Osteocyte (in vitro differentiated cells): ENCODE data around the gene MGLL. TPM values are rescaled to one million over a fixed set of nuclear protein-coding genes. Genes with fewer than 3 reads are reported as not detected.

Source experiments
- DNase-seq: peaks from one replicate; pipeline ENCODE4 v3.0.0; 2021; ENCODE audit warnings: mixed read lengths; ENCODE audit not compliant: unreplicated experiment; ENCODE audit errors: extremely low spot score
- H3K27ac Mint-ChIP-seq: one replicate; pipeline ENCODE4 v1.8.0; 2021; ENCODE audit warnings: mild to moderate bottlenecking, mixed read lengths; ENCODE audit not compliant: unreplicated experiment
- H3K27me3 Mint-ChIP-seq: one replicate; pipeline ENCODE4 v1.8.0; 2021; ENCODE audit warnings: mixed read lengths; ENCODE audit not compliant: unreplicated experiment
- H3K36me3 Mint-ChIP-seq: one replicate; pipeline ENCODE4 v1.8.0; 2021; ENCODE audit warnings: mixed read lengths; ENCODE audit not compliant: unreplicated experiment
- H3K4me1 Mint-ChIP-seq: one replicate; pipeline ENCODE4 v1.8.0; 2021; ENCODE audit warnings: mixed read lengths; ENCODE audit not compliant: unreplicated experiment
- H3K4me3 Mint-ChIP-seq: one replicate; pipeline ENCODE4 v1.8.0; 2021; ENCODE audit warnings: mild to moderate bottlenecking, moderate library complexity, mixed read lengths; ENCODE audit not compliant: unreplicated experiment
- H3K9me3 Mint-ChIP-seq: one replicate; pipeline ENCODE4 v1.8.0; 2021; ENCODE audit warnings: mixed read lengths; ENCODE audit not compliant: unreplicated experiment
- total RNA-seq: library from RNA; stranded (reverse); gene quantifications from 2 replicates; pipeline ENCODE4 v1.2.1, GENCODE V29; 2021
- TF ChIP-seq, protein P1 (sequence below): fragments of 200-600 bp; sonication (generic); IDR thresholded peaks from 2 replicates; pipeline ENCODE4 v1.5.0; 2021; ENCODE audit warnings: antibody characterized with exemption, mild to moderate bottlenecking, moderate library complexity

The MGLL gene
- total RNA-seq, 1 donor from 2014 or later = 112 TPM

GRCh38 chr3:127697551-127698240 lies 124.6 kb downstream of the MGLL start:
- Mint-ChIP-seq H3K4me1 (peaks cover 72% of the 10 kb centered on the region), H3K27me3 (no peaks in the 10 kb centered on the region), H3K36me3 (peaks cover 22% of the 10 kb centered on the region), H3K27ac (peak overlapping the region; percentile 93), H3K9me3 (no peaks in the 10 kb centered on the region), H3K4me3 (no peak overlapping the region)
- peak; percentile 90 for DNase-seq
- TF ChIP-seq, protein P1, sequence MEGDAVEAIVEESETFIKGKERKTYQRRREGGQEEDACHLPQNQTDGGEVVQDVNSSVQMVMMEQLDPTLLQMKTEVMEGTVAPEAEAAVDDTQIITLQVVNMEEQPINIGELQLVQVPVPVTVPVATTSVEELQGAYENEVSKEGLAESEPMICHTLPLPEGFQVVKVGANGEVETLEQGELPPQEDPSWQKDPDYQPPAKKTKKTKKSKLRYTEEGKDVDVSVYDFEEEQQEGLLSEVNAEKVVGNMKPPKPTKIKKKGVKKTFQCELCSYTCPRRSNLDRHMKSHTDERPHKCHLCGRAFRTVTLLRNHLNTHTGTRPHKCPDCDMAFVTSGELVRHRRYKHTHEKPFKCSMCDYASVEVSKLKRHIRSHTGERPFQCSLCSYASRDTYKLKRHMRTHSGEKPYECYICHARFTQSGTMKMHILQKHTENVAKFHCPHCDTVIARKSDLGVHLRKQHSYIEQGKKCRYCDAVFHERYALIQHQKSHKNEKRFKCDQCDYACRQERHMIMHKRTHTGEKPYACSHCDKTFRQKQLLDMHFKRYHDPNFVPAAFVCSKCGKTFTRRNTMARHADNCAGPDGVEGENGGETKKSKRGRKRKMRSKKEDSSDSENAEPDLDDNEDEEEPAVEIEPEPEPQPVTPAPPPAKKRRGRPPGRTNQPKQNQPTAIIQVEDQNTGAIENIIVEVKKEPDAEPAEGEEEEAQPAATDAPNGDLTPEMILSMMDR = no peak

GRCh38 chr3:127694467-127695215 lies 127.7 kb downstream of the MGLL start:
- no peaks in the 10 kb centered on the region for H3K9me3 Mint-ChIP-seq
- H3K27me3 Mint-ChIP-seq = no peaks in the 10 kb centered on the region
- TF ChIP-seq, protein P1 = peak; percentile 47
- no peak overlapping the region for H3K4me3 Mint-ChIP-seq
- H3K4me1 Mint-ChIP-seq = peaks cover 55% of the 10 kb centered on the region
- peaks cover 21% of the 10 kb centered on the region for H3K36me3 Mint-ChIP-seq
- no peak for DNase-seq
- H3K27ac Mint-ChIP-seq = peak overlapping the region; percentile 59

GRCh38 chr3:127693336-127693843 lies 128.9 kb downstream of the MGLL start:
- H3K27me3 Mint-ChIP-seq = no peaks in the 10 kb centered on the region
- H3K27ac Mint-ChIP-seq = no peak overlapping the region
- H3K4me1 Mint-ChIP-seq = peaks cover 43% of the 10 kb centered on the region
- H3K9me3 Mint-ChIP-seq = no peaks in the 10 kb centered on the region
- no peak for DNase-seq
- no peak overlapping the region for H3K4me3 Mint-ChIP-seq
- TF ChIP-seq, protein P1 = no peak
- peaks cover 21% of the 10 kb centered on the region for H3K36me3 Mint-ChIP-seq

GRCh38 chr3:127692501-127693335 lies 129.6 kb downstream of the MGLL start:
- no peak overlapping the region for H3K27ac Mint-ChIP-seq

More at GRCh38 chr3:127692501-127693335, 129.6 kb downstream of the MGLL start:
- H3K27me3 Mint-ChIP-seq = no peaks in the 10 kb centered on the region
- no peaks in the 10 kb centered on the region for H3K9me3 Mint-ChIP-seq
- DNase-seq = no peak
- H3K4me1 Mint-ChIP-seq = peaks cover 36% of the 10 kb centered on the region
- H3K36me3 Mint-ChIP-seq = peaks cover 21% of the 10 kb centered on the region
- TF ChIP-seq, protein P1 = no peak
- no peak overlapping the region for H3K4me3 Mint-ChIP-seq
